A673 (cell line): ENCODE results near the gene NR2C2.

Experiments used
- EZH2 ChIP-seq: fragments of 200-600 bp; sonication (generic); IDR thresholded peaks from 2 replicates; pipeline ENCODE4 v1.6.1; 2017; ENCODE audit warnings: borderline replicate concordance, low read depth, mild to moderate bottlenecking, mixed read lengths, antibody characterized with exemption, low read length; ENCODE audit not compliant: poor library complexity, severe bottlenecking
- TF ChIP-seq, protein P1 (sequence below): fragments of 300-800, 200-600 bp; sonication (generic); conservative IDR thresholded peaks from 2 replicates; pipeline ENCODE4 v1.5.1; 2017; ENCODE audit warnings: low read depth, mild to moderate bottlenecking, antibody characterized with exemption, low read length, moderate library complexity, mixed read lengths

DNA sequence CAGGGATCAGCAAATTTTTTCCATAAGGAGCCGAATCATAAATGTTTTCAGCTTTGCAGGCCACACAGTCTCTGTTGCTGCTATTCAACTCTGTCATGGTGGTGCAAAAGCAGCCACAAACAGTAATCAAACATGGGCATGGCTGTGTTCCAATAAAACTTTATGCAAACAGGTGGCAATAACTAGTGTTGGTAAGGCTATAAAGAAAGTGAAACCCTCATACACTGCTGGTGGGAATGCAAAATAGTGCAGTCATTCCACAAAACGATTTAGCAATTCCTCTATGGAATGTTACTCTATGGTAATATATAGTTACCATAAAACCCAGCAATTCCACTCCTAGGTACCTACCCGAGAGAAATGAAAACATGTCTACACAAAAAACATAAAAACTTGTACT is 131.7 kb downstream of the NR2C2 start:
- TF ChIP-seq, protein P1, sequence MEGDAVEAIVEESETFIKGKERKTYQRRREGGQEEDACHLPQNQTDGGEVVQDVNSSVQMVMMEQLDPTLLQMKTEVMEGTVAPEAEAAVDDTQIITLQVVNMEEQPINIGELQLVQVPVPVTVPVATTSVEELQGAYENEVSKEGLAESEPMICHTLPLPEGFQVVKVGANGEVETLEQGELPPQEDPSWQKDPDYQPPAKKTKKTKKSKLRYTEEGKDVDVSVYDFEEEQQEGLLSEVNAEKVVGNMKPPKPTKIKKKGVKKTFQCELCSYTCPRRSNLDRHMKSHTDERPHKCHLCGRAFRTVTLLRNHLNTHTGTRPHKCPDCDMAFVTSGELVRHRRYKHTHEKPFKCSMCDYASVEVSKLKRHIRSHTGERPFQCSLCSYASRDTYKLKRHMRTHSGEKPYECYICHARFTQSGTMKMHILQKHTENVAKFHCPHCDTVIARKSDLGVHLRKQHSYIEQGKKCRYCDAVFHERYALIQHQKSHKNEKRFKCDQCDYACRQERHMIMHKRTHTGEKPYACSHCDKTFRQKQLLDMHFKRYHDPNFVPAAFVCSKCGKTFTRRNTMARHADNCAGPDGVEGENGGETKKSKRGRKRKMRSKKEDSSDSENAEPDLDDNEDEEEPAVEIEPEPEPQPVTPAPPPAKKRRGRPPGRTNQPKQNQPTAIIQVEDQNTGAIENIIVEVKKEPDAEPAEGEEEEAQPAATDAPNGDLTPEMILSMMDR = no peak
- no peak for TF ChIP-seq EZH2
